HTR-8/SVneo (cell line): ENCODE measurements around the gene KRTAP1-1.
A peak's percentile ranks its signal among the peaks of the same experiment; 100 is the strongest.
"Not testable (repeated sequence)": the region's sequence is repeated elsewhere in the genome, so short reads cannot be mapped to it uniquely, and the experiment has no call there.

Experiments used
- DNase-seq: peaks from one replicate; pipeline ENCODE4 v3.0.0; 2011; ENCODE audit warnings: low spot score, mixed read lengths; ENCODE audit not compliant: insufficient read length
- FAIRE-seq: peaks from 2 replicates; lab custom pipeline; 2011; peaks lifted over from hg19 to GRCh38; lab: Jason Lieb, UNC

KRTAP1-1 gene, protein sequence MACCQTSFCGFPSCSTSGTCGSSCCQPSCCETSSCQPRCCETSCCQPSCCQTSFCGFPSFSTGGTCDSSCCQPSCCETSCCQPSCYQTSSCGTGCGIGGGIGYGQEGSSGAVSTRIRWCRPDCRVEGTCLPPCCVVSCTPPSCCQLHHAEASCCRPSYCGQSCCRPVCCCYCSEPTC

DNA sequence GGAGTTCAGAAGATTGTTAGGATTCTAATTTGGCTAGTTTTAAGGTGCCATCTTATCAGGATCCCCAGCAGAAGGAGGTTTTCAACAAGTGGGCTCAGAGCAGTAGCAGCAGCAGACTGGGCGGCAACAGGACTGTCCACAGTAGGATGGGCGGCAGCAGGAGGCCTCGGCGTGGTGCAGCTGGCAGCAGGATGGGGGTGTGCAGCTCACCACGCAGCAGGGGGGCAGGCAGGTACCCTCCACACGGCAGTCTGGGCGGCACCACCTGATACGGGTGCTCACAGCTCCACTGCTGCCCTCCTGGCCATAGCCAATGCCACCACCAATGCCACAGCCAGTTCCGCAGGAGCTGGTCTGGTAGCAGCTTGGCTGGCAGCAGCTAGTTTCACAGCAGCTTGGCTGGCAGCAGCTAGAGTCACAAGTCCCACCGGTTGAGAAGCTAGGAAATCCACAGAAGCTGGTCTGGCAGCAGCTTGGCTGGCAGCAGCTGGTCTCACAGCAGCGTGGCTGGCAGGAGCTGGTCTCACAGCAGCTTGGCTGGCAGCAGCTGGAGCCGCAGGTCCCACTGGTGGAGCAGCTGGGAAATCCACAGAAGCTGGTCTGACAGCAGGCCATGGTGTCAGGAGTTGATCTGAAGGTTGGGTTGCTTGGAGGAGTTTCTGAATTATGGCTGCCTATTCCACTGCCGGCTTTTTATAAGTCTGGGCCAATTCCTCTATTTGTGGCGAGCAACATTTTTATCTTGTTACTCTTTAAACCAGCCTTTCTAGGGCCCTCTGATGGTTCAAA lies at the start of gene KRTAP1-1:
Gene KRTAP1-1, minus strand, starts transcription at position 668 of the 789 bp plus-strand sequence. Its CDS starts 53 bp downstream, at position 615.
- peak; percentile 96 for FAIRE-seq
- DNase-seq = not testable (repeated sequence)

DNA sequence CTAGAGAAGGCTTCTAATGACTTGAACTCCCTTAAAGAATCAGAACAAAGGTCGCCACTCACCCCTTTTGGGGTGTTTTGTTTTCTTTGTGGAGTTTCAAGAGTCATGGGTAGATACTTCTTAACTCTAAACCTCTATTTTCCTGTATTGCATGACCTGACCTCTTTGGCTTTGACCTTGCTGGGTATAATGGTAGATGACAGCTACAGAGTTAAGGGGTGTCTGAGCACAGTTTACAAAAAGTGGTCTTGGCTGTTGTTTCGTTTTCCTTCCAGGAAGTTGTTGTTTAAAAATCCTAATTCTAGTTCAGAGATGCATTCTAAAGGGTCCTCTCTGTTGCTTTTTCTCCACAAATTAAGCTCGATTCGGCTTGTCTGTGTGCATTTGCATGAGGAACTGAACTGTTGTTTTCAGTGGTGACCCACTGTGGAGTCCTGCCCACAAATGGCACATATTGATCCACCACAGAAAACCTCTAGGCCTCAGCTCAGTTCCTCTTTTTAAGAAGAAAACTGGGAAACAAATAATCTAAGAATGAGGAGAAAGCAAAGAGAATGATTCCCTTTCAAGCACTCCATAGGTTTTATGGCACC lies 47.6 kb upstream of the KRTAP1-1 start:
- peak; percentile 40 for FAIRE-seq

DNA sequence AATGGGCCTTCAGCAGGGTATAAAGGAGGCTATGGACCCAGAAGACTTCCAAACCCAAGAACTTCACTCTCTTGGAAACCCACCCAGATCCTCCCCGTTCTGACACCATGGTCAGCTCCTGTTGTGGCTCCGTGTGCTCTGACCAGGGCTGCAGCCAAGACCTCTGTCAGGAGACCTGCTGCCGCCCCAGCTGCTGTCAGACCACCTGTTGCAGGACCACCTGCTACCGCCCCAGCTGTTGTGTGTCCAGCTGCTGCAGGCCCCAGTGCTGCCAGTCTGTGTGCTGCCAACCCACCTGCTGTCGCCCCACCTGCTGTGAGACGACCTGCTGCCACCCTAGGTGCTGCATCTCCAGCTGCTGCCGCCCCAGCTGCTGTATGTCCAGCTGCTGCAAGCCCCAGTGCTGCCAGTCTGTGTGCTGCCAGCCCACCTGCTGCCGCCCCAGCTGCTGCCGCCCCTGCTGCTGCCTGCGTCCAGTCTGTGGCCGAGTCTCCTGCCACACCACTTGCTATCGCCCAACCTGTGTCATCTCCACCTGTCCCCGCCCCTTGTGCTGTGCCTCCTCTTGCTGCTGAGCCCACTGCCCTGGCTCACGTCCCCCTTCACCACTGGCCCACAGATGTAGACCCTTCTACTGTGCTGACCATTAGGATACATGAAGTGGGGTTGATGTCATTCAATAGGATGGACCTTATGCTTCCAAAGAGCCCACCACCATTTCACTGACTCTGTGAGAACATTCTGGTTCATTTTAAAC lies 43.0 kb upstream of the KRTAP1-1 start, which contains the start of gene KRTAP4-7:
Gene KRTAP4-7, plus strand, starts transcription at position 51 of the 757 bp plus-strand sequence. Its CDS starts 57 bp downstream, at position 108.
- DNase-seq = not testable (repeated sequence)
- FAIRE-seq = peak; percentile 20

More for the DNA sequence above, 47.6 kb upstream of the KRTAP1-1 start:
- not testable (repeated sequence) for DNase-seq

DNA sequence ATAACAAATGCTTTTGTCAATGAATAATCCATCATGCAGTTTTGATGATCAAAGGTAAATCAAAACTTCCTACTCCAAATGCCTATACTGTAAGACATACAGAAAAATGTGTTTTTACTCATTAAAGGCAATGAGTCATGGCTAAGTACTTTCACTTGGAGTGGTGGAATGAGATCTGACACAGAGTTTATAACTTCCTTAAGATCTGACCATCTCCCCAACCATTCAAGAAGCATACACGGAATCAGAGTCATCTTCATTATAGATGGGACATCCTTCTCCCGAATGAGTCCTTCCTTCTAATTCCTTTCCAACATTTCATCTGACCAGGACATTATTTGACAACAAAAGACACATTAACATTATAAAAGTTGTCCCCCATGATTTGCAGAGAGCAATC lies 42.2 kb upstream of the KRTAP1-1 start:
- DNase-seq = not testable (repeated sequence)
- peak; percentile 95 for FAIRE-seq

DNA sequence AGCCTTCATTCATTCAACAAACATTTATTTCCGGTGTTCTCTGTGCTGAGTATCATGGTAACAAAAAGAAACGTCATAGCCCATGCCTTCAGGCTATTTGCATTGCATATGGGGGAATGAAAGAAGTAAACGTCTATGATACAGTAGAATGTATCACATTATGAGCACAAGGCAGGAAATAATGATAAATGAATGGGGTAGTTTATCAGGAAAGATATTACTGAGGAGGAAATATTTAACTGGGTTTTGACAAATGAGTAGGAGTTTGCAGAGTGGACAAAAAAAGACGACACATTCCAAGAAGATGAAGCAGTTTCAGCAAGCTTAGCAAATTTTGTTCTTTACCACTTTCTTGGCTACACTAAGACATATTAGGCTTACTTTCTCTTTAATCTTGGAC lies 41.4 kb upstream of the KRTAP1-1 start:
- DNase-seq (peak; percentile 40), FAIRE-seq (peak; percentile 9)

DNA sequence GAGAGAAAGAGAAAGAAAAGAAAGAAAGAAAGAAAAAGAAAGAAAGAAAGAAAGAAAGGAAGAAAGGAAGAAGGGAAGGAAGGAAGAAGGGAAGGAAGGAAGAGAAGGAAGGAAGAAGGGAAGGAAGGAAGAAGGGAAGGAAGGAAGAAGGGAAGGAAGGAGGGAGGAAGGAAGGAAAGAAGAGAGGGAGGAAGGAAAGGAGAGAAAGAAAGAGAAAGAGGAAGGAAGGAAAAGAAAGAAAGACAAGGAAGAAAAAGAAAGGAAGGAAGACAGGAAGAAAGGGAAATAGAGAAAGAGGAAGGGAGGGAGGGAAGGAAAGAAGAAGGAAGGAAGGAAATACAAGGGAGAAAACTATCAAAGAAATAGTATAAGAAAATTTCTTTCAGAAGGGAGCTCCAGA lies 35.5 kb upstream of the KRTAP1-1 start:
- DNase-seq (no peak), FAIRE-seq (no peak)

DNA sequence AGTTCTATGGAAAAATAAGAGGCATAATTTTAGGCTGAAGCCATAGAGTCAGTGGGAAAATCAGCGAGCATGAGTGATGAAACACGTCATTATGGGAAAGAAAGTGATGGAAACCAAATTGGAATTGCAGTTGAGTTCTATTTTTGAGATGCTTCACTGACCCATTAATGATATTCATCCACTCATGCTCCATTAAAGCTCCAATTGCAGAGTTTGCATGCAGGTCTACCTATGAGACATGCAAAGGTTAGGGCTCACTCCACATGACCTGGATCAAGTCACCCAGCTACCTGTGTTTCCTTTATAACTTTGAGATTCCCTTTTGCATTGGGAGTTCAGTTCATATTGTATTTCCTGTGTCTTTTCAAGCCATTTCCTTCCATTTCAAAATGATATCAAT lies 32.4 kb upstream of the KRTAP1-1 start:
- no peak for FAIRE-seq

DNA sequence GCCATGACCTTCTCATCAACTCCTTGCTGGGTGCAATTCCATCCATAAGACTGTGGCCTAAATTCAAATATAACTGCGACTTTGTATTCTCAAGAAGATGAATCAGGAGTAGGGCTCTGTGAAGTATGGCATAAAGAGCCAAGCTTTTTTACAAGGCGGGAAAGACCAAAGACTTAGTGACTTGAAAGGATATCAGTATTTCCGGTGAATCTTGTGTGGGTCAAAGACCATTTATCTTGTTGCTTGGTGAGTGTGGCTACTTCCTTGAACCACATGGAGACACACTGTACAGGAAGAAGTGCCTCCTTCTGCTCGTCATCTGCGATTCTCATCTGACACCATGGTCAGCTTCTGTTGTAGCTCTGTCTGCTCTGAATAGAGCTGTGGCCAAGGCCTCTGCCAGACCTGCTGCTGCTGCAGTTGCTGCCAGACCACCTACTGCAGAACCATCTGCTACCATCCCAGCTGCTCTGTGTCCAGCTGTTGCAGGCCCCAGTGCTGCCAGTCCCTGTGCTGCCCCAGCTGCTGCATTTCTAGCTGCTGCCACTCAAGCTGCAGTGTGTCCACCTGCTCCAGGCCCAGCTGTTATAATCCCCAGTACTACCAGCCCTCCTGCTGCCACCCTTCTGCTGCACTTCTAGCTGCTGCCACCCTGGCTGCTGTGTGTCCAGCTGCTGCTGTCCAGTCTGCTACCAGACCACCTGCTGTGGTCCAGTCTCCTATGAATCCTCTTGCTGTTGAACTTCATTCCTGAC lies 30.5 kb upstream of the KRTAP1-1 start:
- FAIRE-seq = peak; percentile 63

More for the DNA sequence above, 32.4 kb upstream of the KRTAP1-1 start:
- no peak for DNase-seq

DNA sequence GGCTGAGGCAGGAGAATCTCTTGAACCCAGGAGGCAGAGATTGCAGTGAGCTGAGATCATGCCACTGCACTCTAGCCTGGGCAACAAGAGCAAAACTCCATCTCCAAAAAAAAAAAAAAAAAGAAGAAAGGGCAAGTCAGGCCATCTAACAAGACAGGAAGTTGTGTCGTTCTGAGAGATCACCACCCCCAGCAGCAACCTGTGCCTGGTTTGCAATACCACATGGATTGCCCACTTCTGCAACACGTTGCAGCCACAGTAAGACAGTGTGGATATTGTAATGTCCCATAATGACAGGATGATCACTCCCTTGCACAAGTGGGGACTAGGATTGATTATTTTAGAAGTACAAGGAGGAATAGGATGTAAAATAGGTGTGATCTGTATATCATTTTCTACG lies 27.8 kb upstream of the KRTAP1-1 start:
- FAIRE-seq (peak; percentile 46), DNase-seq (no peak)

More for the DNA sequence above, 30.5 kb upstream of the KRTAP1-1 start:
- DNase-seq = no peak

DNA sequence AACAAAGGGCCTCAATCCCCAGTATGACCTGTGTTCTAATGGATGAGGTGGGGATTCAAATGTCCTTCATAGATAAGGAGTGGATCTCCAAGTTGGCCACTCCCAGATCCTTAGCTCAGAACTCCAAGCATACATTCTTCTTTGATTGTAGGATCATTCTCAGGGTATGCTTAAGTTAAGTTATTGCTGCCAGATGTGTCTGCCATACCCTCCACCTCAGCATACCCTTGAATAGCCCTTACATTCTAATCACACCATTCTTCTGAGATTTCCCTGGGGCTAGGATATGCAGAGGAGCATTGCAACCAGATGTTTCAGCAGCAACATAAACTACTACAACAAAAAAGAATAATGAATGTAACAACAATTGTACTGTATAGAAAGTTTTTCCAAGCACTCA lies 26.0 kb upstream of the KRTAP1-1 start:
- no peak for FAIRE-seq

DNA sequence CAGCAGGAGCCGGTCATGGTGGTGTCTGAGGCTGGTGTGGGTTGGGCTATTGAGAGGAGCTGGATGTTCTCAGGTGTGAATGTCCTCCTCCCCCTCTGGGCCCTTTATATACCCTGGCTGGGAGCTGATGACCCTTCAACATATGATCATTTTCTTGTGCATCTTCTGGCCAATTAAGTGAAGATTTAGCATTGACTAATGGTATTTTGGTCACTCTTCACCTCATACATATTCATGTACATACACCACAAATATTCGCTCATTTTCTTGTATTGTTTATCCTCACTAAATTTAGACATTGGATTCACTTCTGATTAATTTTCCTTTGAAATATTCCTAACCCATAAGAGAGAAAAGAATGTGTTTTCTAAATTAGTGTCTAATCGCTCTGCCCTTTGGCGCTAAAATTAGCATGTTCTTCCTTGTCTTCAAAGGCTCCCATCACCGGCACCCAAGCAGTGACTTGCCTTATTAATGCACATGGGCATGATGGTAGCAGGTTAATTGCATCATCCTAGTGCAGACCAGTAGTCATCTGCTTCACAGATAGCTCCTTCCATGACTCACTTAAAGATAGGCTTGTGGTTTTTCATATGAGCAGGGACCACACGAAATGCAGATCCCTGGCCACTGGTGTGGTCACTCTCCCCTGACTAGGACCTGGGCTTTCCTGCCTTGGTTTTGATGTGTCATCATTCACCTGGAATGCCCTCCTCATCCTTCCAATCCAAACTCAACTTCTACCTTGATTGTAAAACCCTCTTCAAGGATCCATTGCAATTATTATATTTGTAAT lies 24.8 kb upstream of the KRTAP1-1 start, which contains the start of gene KRTAP2-4:
Gene KRTAP2-4, minus strand, starts transcription at position 51 of the 796 bp plus-strand sequence. Its CDS starts 34 bp downstream, at position 17.
- no peak for DNase-seq
- FAIRE-seq = peak; percentile 80

More for the DNA sequence above, 26.0 kb upstream of the KRTAP1-1 start:
- DNase-seq = no peak

DNA sequence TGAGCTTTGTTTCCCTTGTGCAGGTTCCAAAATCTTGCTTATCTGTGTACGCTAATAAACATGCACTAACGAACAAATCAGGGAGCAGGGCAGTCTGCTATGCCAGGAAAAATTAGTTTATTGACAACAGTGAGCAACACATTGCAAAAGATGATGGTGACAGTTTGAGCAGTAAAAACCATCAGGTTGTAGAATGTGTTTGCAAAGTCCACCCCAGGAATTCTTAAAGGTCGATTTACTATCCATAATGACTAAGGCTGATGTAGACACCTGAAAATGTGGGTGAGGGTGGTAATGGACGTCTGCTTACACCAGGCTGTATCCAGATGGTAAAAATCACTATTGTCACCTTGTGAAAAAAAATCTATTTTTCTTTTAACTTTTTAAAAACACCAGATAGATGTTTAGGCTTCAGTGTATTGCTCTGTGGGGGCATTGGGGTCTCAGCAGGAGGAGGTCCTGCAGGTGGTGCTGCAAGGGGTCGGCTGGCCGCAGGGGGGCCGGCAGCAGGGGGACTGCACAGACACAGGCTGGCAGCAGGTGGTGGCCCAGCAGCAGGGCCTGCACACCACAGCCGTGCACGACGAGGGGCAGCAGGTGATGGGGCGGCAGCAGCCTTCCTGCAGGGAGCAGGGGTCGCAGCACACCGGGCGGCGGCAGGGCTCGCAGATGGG lies 23.9 kb upstream of the KRTAP1-1 start:
- not testable (repeated sequence) for DNase-seq, FAIRE-seq

DNA sequence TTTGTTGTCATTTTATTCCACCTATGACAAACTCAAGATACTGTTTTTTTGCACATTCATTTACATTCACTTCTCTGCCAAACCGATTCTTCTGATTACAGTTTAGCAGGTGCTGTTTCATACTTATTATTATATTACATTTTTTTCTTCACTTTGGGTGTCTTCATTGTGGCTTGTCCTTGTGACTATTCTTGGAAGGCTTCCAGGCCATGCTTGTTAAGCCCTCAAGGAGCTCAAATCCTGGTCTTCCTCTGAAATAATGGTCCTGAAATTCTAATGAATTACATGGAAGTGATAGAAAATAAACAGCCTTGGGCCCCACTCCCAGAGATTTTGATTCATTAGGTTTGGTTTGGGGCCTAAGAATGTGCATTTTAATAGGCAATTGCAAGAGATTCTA lies 23.1 kb upstream of the KRTAP1-1 start:
- FAIRE-seq = no peak
- no peak for DNase-seq

DNA sequence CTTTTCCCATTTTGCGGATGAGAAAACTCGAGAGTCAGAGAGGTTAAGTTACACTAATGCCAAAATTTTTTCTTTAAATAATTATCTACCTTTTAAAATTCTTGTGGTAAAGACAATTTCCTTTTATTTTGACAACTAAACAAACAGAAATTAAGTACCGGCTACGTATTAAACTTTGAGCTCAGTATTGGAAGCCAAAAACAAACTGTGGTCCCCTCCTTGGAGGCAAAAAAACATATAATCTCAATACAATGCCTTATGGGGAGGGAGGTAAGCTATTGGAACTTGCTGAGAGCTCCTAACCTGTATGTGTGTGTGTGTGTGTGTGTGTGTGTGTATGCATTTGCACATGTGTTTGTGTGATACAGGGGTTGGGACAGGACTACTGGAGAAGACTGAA lies 22.2 kb upstream of the KRTAP1-1 start:
- FAIRE-seq = peak; percentile 81
- no peak for DNase-seq

DNA sequence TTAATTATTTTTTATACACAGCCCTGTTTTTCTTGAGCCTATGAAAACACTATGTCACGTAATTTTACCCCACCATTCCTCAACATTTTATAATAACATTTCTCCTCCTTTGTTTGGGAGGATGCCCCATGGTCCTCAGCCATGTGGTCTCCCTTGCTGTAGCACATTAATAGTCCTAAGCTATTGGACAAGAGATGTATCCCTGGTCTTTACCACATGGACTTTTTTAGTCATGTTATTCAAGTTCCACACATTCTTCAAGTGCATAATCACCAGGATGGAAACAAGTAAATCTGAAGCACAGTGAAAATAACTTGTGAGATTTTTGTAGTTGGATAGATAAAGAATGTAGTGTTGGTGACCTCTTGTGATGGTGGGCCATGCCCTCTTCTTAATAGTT lies 20.7 kb upstream of the KRTAP1-1 start:
- DNase-seq (peak; percentile 65), FAIRE-seq (peak; percentile 89)

DNA sequence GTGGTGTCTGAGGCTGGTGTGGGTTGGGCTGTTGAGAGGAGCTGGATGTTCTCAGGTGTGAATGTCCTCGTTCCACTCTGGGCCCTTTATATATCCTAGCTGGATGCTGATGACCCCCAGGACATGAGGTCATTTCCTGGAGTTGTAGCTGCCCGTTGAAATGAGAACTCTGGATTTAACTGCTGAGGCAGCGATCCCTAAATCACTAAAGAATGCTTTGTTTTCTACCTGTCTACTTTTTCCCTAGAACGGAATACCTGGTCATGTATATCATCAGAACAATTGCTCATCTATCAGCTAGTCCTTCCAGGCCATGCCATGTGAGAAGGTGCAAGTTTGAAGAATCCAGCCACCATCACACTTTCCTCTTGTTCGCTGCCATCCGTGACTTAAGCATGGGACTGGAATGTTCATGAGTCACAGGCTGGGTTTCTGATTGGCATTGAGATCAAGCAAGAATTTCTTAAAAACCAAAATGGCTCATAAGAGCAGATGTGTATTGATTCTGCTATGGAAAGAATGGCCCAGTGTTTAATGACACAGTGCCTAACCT lies 18.9 kb upstream of the KRTAP1-1 start, which contains the start of gene KRTAP2-3:
Gene KRTAP2-3, minus strand, starts transcription at position 63 of the 553 bp plus-strand sequence. CDS start 64 bp downstream, outside the sequence.
- DNase-seq (peak; percentile 68), FAIRE-seq (peak; percentile 98)

DNA sequence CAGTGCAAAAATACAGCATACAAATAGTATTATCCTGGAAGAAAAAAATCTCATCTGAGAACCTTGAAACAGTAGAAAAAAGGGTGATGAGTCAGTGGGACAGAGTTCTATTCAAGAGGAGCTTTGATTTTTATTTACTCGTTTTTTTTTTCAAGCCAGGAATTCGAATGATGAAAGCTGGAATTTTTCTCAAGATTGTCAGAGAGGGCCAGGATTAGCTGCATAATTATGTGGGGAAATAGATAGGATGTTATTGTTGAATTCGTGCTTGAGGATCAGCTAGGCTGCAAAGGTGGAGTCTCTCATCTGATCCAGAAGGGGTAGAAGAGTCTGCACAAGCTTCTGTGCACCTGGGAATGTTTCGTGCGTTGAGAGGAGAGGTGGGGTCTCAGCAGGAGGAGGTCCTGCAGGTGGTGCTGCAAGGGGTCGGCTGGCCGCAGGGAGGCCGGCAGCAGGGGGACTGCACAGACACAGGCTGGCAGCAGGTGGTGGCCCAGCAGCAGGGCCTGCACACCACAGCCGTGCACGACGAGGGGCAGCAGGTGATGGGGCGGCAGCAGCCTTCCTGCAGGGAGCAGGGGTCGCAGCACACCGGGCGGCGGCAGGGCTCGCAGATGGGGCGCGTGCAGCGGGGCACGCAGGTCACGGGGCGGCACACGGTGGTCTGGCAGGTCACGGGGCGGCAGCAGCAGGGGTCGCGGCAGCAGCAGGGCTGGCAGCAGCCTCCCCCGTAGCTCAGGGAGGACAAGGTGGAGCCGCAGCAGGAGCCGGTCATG lies 18.2 kb upstream of the KRTAP1-1 start:
- not testable (repeated sequence) for FAIRE-seq

More for the DNA sequence above, 18.2 kb upstream of the KRTAP1-1 start:
- DNase-seq = peak; percentile 45
